Suprapubic skin (tissue), 4 donors: Measurements from ENCODE around the gene TSPAN14.
"Not testable (repeated sequence)": the region's sequence is repeated elsewhere in the genome, so short reads cannot be mapped to it uniquely, and the experiment has no call there.

ENCODE experiments used
- EP300 ChIP-seq: sonication (generic); formaldehyde crosslinking; IDR thresholded peaks from one replicate; pipeline ENCODE4 v1.6.1; 2017; ENCODE audit warnings: antibody characterized with exemption
- POLR2A ChIP-seq, 2 donors: fragments of 450-650 bp; IDR thresholded peaks; one replicate each; pipeline ENCODE4 v1.6.1; 2017; ENCODE audit warnings: antibody characterized with exemption in 2 of 2, mild to moderate bottlenecking in 2 of 2, moderate library complexity in 2 of 2
- POLR2AphosphoS5 ChIP-seq, 3 donors: sonication (generic); formaldehyde crosslinking; IDR thresholded peaks; one replicate each; pipeline ENCODE4 v1.6.1; 2017; ENCODE audit warnings: antibody characterized with exemption in 3 of 3
- TF ChIP-seq, protein P1 (sequence below), 2 donors: fragments of 200-600 bp in 1 of 2; fragments of 450-650 bp in 1 of 2; sonication (generic) in 1 of 2; IDR thresholded peaks; one replicate each; pipeline ENCODE4 v1.5.1; 2016 to 2019; ENCODE audit warnings: antibody characterized with exemption in 2 of 2, mild to moderate bottlenecking in 1 of 2, moderate library complexity in 1 of 2

DNA sequence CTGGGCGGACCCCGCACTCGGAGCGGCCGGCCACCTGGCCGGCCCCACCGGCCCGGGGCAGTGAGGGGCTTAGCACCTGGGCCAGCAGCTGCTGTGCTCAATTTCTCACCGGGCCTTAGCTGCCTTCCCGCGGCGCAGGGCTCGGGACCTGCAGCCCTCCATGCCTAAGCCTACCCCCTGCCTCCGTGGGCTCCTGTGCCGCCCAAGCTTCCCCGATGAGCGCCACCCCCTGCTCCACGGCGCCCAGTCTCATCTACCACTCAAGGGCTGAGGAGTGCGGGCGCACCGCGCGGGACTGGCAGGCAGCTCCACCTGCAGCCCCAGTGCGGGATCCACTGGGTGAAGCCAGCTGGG, 89.2 kb downstream of the TSPAN14 start:
- TF ChIP-seq, protein P1, sequence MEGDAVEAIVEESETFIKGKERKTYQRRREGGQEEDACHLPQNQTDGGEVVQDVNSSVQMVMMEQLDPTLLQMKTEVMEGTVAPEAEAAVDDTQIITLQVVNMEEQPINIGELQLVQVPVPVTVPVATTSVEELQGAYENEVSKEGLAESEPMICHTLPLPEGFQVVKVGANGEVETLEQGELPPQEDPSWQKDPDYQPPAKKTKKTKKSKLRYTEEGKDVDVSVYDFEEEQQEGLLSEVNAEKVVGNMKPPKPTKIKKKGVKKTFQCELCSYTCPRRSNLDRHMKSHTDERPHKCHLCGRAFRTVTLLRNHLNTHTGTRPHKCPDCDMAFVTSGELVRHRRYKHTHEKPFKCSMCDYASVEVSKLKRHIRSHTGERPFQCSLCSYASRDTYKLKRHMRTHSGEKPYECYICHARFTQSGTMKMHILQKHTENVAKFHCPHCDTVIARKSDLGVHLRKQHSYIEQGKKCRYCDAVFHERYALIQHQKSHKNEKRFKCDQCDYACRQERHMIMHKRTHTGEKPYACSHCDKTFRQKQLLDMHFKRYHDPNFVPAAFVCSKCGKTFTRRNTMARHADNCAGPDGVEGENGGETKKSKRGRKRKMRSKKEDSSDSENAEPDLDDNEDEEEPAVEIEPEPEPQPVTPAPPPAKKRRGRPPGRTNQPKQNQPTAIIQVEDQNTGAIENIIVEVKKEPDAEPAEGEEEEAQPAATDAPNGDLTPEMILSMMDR (IDR thresholded peaks at IDR 0.05) = not testable (repeated sequence)
- not testable (repeated sequence) for TF ChIP-seq EP300; POLR2AphosphoS5 (IDR thresholded peaks at IDR 0.05); POLR2A (IDR thresholded peaks at IDR 0.05)
